RWPE1 (cell line): ENCODE measurements around the gene EFHC2.

Source experiments
- CTCF ChIA-PET: fragments of 350-600 bp; sonication (Branson Sonifier 250); formaldehyde crosslinking; extraction: SDS; loops from one replicate; lab custom pipeline; 2021; lab: Yijun Ruan, JAX
- POLR2A ChIA-PET: fragments of 400-600 bp; formaldehyde crosslinking; extraction: SDS; loops from one replicate; lab custom pipeline; 2020; ENCODE audit warnings: antibody characterized with exemption; ENCODE audit not compliant: low non-redundant PET; lab: Yijun Ruan, JAX
- DNase-seq: peaks from one replicate; pipeline ENCODE4 v3.0.0; 2012; ENCODE audit warnings: low spot score
- H3K27ac ChIP-seq: fragments of 450-650 bp; 2 replicates; pipeline ENCODE4 v1.5.1; 2017
- CTCF ChIP-seq: fragments of 450-650 bp; conservative IDR thresholded peaks from 2 replicates; pipeline ENCODE4 v1.5.1; 2017; ENCODE audit warnings: low read depth, mild to moderate bottlenecking

The EFHC2 gene

GRCh38 chrX:44344687-44345086 lies 1.2 kb upstream of the EFHC2 start:
- POLR2A ChIA-PET: no interaction called here

GRCh38 chrX:44344194-44344593 lies 722 bp upstream of the EFHC2 start:
- no peak overlapping the region for H3K27ac ChIP-seq

More at GRCh38 chrX:44344687-44345086, 1.2 kb upstream of the EFHC2 start:
- H3K27ac ChIP-seq: no peak overlapping the region
- no peak for TF ChIP-seq CTCF
- no peak for DNase-seq
- CTCF ChIA-PET: no interaction called here

GRCh38 chrX:44342866-44343265 lies 606 bp downstream of the EFHC2 start:
- no peak overlapping the region for H3K27ac ChIP-seq
- no peak for DNase-seq
- ChIA-PET CTCF (no interaction called here), POLR2A (no interaction called here)
- no peak for TF ChIP-seq CTCF

More at GRCh38 chrX:44344194-44344593, 722 bp upstream of the EFHC2 start:
- ChIA-PET CTCF (no interaction called here), POLR2A (no interaction called here)
- TF ChIP-seq CTCF: no peak
- no peak for DNase-seq

GRCh38 chrX:44338361-44338760 lies 5.1 kb downstream of the EFHC2 start:
- ChIA-PET POLR2A (no interaction called here), CTCF (interaction anchor here (0.7 kb wide), 1 partner anchor 296 kb away, joined by 4 read pairs; no protein-coding TSS in a partner anchor)
- H3K27ac ChIP-seq: no peak overlapping the region
- no peak for TF ChIP-seq CTCF
- DNase-seq: no peak

- no peak for TF ChIP-seq CTCF
- no peak for DNase-seq
- H3K27ac ChIP-seq: no peak overlapping the region
- ChIA-PET CTCF (no interaction called here), POLR2A (no interaction called here)
Observed at GRCh38 chrX:44332437-44332836, 11.0 kb downstream of the EFHC2 start.

- DNase-seq: no peak
- POLR2A ChIA-PET: no interaction called here
- TF ChIP-seq CTCF: no peak
- CTCF ChIA-PET: no interaction called here
- H3K27ac ChIP-seq: no peak overlapping the region
Observed at GRCh38 chrX:44330227-44330626, 13.2 kb downstream of the EFHC2 start.
